Natural killer cell (primary cell): Measurements from ENCODE around the gene LCE3C. TPM values are rescaled to one million over a fixed set of nuclear protein-coding genes. Genes with fewer than 3 reads are reported as not detected.

Source experiments
- total RNA-seq, 4 donors: library from RNA; stranded (reverse); fragments of 120-200 nt in 1 of 4; gene quantifications; one replicate each; pipeline versions ENCODE4 v1.2.3 to v1.2.4, GENCODE V29; 2013 to 2022

LCE3C gene
- total RNA-seq, 3 donors from 2014 or later (not counting 1 experiment from before 2014, with no cell fraction given), result not detected

Other genes with a start within 250 kb of the LCE3C start
- gene FLG2, start 240.2 kb upstream of the LCE3C start, total RNA-seq, result not detected
- not detected for gene CRNN, start 186.0 kb upstream of the LCE3C start, total RNA-seq
- gene LCE5A, start 89.4 kb upstream of the LCE3C start, total RNA-seq, result not detected
- gene CRCT1, start 85.8 kb upstream of the LCE3C start, total RNA-seq, result not detected
- gene LCE3E, start 33.5 kb upstream of the LCE3C start, total RNA-seq, result not detected
- not detected for gene LCE3D, start 19.7 kb upstream of the LCE3C start, total RNA-seq
- gene LCE3B, start 13.6 kb downstream of the LCE3C start, total RNA-seq, result not detected
- gene LCE3A, start 22.9 kb downstream of the LCE3C start, total RNA-seq, result not detected
- gene LCE2D, start 63.1 kb downstream of the LCE3C start, total RNA-seq, result not detected
- not detected for gene LCE2C, start 75.0 kb downstream of the LCE3C start, total RNA-seq
- not detected for gene LCE2B, start 85.9 kb downstream of the LCE3C start, total RNA-seq
- gene LCE2A, start 98.1 kb downstream of the LCE3C start, total RNA-seq, result not detected
- not detected for gene LCE4A, start 107.9 kb downstream of the LCE3C start, total RNA-seq
- gene KPRP, start 157.8 kb downstream of the LCE3C start, total RNA-seq, result not detected
- gene LCE1F, start 174.9 kb downstream of the LCE3C start, total RNA-seq, result not detected
- gene LCE1E, start 186.0 kb downstream of the LCE3C start, total RNA-seq, result not detected
- gene LCE1D, start 196.5 kb downstream of the LCE3C start, total RNA-seq, result not detected
- not detected for gene LCE1C, start 206.4 kb downstream of the LCE3C start, total RNA-seq
- gene LCE1B, start 211.7 kb downstream of the LCE3C start, total RNA-seq, result not detected
- not detected for gene LCE1A, start 227.2 kb downstream of the LCE3C start, total RNA-seq
- not detected for gene LCE6A, start 242.6 kb downstream of the LCE3C start, total RNA-seq